ENCODE results near the gene CCDC97.
A peak's percentile ranks its signal among the peaks of the same experiment; 100 is the strongest.

Gene CCDC97

GRCh38 chr19:41264581-41265394 is 45.2 kb upstream of the CCDC97 start (continued):
- TF ChIP-seq ZNF214 (tag by site-specific recombination; IDR thresholded peaks at IDR 0.05; ENCODE audit: borderline replicate concordance) = no peak
- no peak for TF ChIP-seq ZNF350 (tag by site-specific recombination; IDR thresholded peaks at IDR 0.05)
- TF ChIP-seq ZIC2 (tag by site-specific recombination; IDR thresholded peaks at IDR 0.05) = no peak
- no peak for TF ChIP-seq ZNF560 (tag by site-specific recombination; IDR thresholded peaks at IDR 0.05; ENCODE audit: borderline replicate concordance)
- TF ChIP-seq ZNF571 (tag by site-specific recombination; IDR thresholded peaks at IDR 0.05) = no peak
- TF ChIP-seq ZNF785 (tag by site-specific recombination; IDR thresholded peaks at IDR 0.05) = 0 out of 2 replicates have a peak, but pooled peaks have one; percentile 26
- TF ChIP-seq ZFP69B (tag by site-specific recombination; IDR thresholded peaks at IDR 0.05) = no peak
- no peak for TF ChIP-seq RBAK (tag by site-specific recombination; IDR thresholded peaks at IDR 0.05)
- peak; percentile 70 for TF ChIP-seq ZBTB11 (tag by site-specific recombination; conservative IDR thresholded peaks at IDR 0.05; ENCODE audit: low read depth)
- TF ChIP-seq ZNF24 (tag by site-specific recombination; IDR thresholded peaks at IDR 0.05) = no peak
- TF ChIP-seq BCL11A (tag by site-specific recombination; IDR thresholded peaks at IDR 0.05; ENCODE audit: low read depth) = no peak
- TF ChIP-seq HOXC10 (CRISPR knock-in tag; IDR thresholded peaks at IDR 0.05) = no peak
- no peak for TF ChIP-seq HIC1 (tag by site-specific recombination; IDR thresholded peaks at IDR 0.05)
- TF ChIP-seq ZNF449 (tag by site-specific recombination; IDR thresholded peaks at IDR 0.05) = no peak
- TF ChIP-seq ZNF391 (tag by site-specific recombination; IDR thresholded peaks at IDR 0.05; ENCODE audit: borderline replicate concordance, low read depth) = no peak
- TF ChIP-seq PRDM10 (tag by site-specific recombination; IDR thresholded peaks at IDR 0.05) = peak; percentile 74
- TF ChIP-seq KLF10 (tag by site-specific recombination; IDR thresholded peaks at IDR 0.05) = no peak
- no peak for TF ChIP-seq ZNF473 (tag by site-specific recombination; IDR thresholded peaks at IDR 0.05)
- no peak for TF ChIP-seq ZNF48 (tag by site-specific recombination; IDR thresholded peaks at IDR 0.05)
- TF ChIP-seq ZNF776 (tag by site-specific recombination; IDR thresholded peaks at IDR 0.05; ENCODE audit: borderline replicate concordance) = no peak
- no peak; the same call in 1 of the 2 replicates for TF ChIP-seq ZNF843 (tag by site-specific recombination; IDR thresholded peaks at IDR 0.05)
- TF ChIP-seq ZNF184 (tag by site-specific recombination; IDR thresholded peaks at IDR 0.05) = no peak
- no peak for TF ChIP-seq ZNF155 (tag by site-specific recombination; IDR thresholded peaks at IDR 0.05)
- TF ChIP-seq ZNF837 (tag by site-specific recombination; IDR thresholded peaks at IDR 0.05) = no peak
- TF ChIP-seq ZNF280D (tag by site-specific recombination; IDR thresholded peaks at IDR 0.05) = no peak
- TF ChIP-seq IKZF3 (tag by site-specific recombination; IDR thresholded peaks at IDR 0.05) = no peak
